ENCODE measurements around the gene MID1.

The MID1 gene

DNA sequence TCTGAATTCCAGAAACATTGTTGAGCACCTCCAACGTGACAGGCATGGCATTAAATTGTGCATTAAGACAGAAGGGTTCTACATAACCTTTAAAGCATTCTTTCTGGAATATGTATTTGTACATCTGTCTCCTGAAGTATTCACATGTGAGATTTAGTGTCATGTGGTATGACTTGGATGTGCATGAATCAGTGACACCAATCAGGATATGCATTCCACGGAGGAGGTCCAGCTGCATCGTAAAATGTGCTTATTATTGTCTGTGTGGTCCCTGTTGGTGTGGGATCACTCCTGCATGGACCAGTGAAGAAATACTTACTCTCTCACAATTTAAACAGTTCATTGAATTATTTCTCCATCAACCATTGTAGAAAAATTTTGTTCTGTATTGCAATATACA is 149.0 kb downstream of the MID1 start:
- TF ChIP-seq, protein P1, sequence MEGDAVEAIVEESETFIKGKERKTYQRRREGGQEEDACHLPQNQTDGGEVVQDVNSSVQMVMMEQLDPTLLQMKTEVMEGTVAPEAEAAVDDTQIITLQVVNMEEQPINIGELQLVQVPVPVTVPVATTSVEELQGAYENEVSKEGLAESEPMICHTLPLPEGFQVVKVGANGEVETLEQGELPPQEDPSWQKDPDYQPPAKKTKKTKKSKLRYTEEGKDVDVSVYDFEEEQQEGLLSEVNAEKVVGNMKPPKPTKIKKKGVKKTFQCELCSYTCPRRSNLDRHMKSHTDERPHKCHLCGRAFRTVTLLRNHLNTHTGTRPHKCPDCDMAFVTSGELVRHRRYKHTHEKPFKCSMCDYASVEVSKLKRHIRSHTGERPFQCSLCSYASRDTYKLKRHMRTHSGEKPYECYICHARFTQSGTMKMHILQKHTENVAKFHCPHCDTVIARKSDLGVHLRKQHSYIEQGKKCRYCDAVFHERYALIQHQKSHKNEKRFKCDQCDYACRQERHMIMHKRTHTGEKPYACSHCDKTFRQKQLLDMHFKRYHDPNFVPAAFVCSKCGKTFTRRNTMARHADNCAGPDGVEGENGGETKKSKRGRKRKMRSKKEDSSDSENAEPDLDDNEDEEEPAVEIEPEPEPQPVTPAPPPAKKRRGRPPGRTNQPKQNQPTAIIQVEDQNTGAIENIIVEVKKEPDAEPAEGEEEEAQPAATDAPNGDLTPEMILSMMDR (IDR thresholded peaks at IDR 0.05), result no peak
- TF ChIP-seq ZFX (IDR thresholded peaks at IDR 0.05; ENCODE audit: borderline replicate concordance), result no peak
- H3K27ac ChIP-seq, result no peak overlapping the region

DNA sequence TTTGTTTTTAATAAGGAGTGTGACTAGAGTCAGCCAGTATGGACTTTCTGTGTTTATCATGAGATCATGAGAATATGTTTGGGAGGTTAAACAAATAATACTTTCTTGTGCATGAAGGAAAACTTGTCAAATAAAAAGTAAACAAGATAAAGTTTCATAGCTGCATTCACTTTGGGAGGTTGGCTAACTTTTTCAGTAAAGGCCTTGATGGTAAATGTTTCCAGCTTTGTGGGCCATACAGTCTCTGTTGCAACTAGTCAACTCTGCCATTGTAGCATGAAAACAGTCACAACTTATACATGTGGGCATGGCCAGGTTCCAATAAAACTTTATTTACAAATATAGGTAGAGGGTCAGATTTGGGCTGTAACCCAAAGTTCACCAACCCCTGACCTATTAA is 150.4 kb downstream of the MID1 start:
- no peak overlapping the region for H3K27ac ChIP-seq
- TF ChIP-seq ZFX (IDR thresholded peaks at IDR 0.05; ENCODE audit: borderline replicate concordance), result no peak
- TF ChIP-seq, protein P1 (IDR thresholded peaks at IDR 0.05), result no peak

DNA sequence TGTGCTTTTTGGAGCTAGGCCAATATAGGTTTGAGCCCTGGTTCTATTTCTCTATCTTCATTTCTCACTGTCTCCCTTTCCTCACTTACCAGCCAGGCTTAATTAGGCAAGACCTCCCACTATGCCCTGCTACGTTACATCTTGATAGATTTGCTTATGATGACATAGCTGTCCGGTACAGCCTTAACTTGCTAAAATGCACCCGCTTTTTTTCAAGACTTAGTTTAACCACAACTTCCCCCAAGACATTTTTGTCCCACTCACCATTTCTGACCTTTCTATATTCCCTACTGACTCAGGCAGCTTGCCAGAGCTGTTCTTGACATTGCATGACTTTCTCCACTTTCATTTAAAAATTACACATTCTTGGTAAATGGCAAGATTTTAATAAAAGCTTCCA is 152.6 kb downstream of the MID1 start:
- TF ChIP-seq ZFX (IDR thresholded peaks at IDR 0.05; ENCODE audit: borderline replicate concordance), result no peak
- TF ChIP-seq, protein P1 (IDR thresholded peaks at IDR 0.05), result no peak
- no peak overlapping the region for H3K27ac ChIP-seq

DNA sequence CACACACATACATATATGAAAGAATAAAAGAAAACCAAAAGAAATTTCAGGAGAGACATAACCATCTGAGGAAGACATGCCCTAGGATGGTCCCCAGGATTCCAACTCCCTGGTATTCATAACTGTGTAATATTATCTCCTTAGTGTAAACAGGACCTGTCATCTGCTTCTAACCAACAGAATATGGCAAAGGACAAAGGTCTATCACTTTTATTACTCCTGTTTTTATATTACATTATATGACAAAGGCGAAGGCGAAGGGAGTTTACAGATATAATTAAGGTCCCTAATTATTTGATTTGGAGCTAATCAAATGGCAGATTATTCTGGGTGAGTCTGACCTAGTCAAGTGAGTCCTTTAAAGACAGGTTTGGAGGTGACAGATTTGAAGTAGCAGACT is 155.1 kb downstream of the MID1 start:
- H3K27ac ChIP-seq, result no peak overlapping the region
- no peak for TF ChIP-seq ZFX (IDR thresholded peaks at IDR 0.05; ENCODE audit: borderline replicate concordance)
- TF ChIP-seq, protein P1 (IDR thresholded peaks at IDR 0.05), result no peak

DNA sequence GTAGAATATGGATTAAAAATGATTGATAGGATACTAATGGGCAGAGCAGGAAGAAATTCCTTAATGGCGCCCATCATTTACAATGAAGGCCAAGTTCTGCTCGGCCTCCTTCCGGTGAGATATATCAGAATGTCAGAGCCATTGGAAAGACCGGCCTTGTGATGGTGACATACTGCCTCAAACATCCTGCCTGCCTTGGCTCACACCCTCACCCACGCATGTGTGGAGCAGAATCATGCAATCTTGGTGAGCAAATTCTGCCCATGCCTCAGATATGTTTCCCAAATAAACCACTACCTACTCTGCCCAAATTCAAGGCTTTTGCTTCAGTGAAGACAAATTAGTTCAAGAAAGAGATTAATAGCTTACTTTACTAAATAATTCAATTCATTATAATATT is 163.3 kb downstream of the MID1 start:
- H3K27ac ChIP-seq, result no peak overlapping the region
- no peak for TF ChIP-seq ZFX (IDR thresholded peaks at IDR 0.05; ENCODE audit: borderline replicate concordance)

DNA sequence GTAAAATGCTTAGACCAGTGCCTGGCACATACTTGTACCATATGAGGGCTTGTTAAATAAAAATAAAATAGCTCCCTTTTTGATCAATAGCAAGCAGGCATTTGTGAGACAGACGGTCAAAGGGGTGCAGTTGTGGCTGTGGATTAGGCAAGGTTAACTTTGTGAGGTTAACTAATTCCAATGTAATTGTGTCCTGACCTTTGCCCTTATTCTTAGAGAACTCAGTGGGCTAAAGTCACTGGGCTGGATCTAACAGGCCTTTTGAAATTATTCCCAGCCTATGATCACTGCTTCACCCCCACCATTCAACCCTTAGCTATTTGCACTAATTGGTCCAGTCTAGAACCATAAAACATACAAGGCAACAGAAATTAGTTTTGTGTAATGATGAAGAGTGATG is 166.4 kb downstream of the MID1 start:
- H3K27ac ChIP-seq, result no peak overlapping the region
- TF ChIP-seq, protein P1 (IDR thresholded peaks at IDR 0.05), result no peak
- TF ChIP-seq ZFX (IDR thresholded peaks at IDR 0.05; ENCODE audit: borderline replicate concordance), result no peak

DNA sequence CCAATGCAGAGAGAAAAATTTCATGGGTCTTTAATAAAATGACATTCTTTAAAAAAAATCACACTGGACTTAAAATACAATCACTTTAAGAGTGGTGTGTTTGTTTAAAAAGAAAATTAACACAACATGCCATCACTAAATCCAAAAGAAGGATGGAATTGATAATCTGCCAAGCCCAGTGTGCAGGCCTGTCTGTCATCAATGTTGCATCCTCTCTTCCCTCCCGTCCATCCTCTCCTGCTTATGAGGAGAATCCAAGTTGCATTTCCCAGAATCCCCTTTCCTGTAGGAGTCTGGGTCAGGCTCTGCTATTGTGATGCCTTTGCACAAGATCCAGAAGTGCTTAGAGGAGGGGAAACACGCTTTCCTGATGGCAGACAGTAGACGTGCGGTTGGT is 169.4 kb downstream of the MID1 start:
- H3K27ac ChIP-seq, result no peak overlapping the region
- TF ChIP-seq, protein P1 (IDR thresholded peaks at IDR 0.05), result no peak
- no peak for TF ChIP-seq ZFX (IDR thresholded peaks at IDR 0.05; ENCODE audit: borderline replicate concordance)

DNA sequence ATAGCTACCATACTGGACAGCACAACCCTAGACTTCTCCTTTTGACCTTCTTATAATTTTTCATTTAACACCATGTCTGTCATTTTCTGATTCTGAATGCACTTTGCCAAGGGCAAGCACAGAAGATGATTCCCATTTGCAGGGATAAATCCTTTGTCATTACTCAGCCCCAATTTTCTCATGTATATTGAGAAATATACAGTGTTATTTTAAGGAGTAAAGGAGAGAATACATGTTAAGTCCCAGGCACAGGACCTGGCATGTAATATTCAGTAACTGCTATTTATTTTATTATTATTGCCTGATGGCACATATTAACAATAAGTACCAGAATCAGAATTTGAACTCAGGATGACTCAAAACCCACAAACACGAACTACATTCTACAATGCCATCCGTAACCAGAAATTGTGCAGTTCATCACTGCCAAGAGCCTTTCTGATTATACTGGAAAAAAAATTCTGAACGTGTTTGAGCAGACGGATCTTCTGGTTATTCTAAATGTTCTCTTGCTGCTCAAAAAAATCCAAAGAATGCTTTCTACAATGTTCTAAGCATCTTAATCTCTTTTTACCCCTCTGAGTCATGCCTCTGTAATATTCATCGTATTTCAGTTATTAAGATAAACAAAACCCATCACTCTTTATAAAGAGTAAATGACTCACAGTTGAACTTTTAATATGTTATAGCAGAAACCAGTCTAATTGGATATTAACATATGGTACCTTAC is 170.0 kb downstream of the MID1 start:
- TF ChIP-seq, protein P1 (IDR thresholded peaks at IDR 0.05), result no peak
- TF ChIP-seq ZFX (IDR thresholded peaks at IDR 0.05; ENCODE audit: borderline replicate concordance), result no peak
- H3K27ac ChIP-seq, result no peak overlapping the region
